AG10803 (cell line): ENCODE measurements around the gene FOXA2.

ENCODE experiments used
- DNase-seq: peaks from one replicate; pipeline ENCODE4 v3.0.0; 2010; ENCODE audit warnings: low read depth
- H3K4me3 ChIP-seq: 2 replicates; pipeline ENCODE4 v1.5.1; 2011; ENCODE audit warnings: mild to moderate bottlenecking, low read length, control low read depth
- TF ChIP-seq, protein P1 (sequence below): conservative IDR thresholded peaks from 2 replicates; pipeline ENCODE4 v1.5.1; 2011; ENCODE audit warnings: mild to moderate bottlenecking, low read length, control low read depth, inconsistent platforms

The FOXA2 gene

DNA sequence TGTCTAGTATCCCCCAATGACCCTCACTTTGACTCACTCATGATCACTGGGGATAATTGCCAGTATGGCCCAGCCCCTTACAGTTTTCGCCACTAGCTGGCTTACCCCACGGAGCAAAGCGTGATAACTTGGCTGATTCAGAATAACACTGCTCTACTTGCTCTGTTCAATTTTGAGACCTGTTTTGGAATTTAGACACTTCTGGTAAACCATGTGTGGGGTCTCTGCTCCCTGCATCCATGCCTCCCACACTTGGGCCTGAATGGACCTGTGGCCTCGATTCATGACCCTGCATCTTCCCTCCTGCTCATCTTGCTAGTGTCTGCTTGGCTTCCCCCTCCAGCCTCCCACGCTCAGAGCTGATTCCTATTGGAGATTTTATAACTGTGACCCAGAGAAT, 48.9 kb downstream of the FOXA2 start:
- no peak overlapping the region for H3K4me3 ChIP-seq
- DNase-seq: no peak
- TF ChIP-seq, protein P1, sequence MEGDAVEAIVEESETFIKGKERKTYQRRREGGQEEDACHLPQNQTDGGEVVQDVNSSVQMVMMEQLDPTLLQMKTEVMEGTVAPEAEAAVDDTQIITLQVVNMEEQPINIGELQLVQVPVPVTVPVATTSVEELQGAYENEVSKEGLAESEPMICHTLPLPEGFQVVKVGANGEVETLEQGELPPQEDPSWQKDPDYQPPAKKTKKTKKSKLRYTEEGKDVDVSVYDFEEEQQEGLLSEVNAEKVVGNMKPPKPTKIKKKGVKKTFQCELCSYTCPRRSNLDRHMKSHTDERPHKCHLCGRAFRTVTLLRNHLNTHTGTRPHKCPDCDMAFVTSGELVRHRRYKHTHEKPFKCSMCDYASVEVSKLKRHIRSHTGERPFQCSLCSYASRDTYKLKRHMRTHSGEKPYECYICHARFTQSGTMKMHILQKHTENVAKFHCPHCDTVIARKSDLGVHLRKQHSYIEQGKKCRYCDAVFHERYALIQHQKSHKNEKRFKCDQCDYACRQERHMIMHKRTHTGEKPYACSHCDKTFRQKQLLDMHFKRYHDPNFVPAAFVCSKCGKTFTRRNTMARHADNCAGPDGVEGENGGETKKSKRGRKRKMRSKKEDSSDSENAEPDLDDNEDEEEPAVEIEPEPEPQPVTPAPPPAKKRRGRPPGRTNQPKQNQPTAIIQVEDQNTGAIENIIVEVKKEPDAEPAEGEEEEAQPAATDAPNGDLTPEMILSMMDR: no peak

DNA sequence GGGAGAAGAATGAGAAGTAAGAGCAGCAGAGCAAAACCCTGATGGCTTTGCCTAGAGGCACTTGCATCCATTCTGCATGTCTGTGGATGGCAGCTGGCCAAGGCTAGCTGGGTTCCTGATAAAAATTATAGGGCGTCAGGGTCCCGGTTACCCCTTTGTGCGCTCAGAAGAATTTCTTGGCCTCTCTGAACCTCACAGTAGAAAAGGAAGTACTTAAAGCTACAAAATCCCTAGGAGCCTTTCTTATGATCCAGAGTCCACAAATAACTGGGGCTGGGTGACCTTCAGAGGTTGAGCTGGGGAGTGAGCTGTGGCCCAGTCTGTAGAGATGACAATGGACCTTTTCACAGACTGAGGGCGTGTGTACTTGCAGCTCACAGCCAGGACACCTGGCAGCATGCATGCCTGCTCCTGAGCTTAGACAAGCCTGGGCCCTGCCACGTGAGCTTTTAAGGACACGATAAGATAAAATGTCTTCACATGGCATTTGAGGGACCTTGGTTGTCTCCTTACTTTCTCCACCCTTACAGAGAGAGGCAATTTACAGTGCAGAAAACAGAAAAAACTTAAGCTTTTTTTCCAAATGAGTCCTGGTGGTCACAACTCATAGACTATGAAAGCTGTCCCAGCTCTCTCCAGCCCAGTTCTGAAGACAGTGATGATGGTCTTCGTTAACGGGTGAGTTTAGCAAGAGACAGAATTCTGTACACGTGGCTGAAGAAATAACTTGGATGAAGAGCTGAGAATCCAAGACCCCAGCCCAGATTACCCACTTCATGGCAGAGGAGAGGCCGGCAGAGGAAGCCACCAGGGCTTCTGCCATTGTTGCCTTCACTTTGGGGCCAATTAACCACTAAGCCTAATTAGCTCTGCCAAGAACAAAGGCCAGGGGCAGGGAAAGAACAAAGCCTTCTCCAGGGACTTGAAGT, 50.3 kb downstream of the FOXA2 start:
- H3K4me3 ChIP-seq: no peak overlapping the region
- DNase-seq: no peak
- TF ChIP-seq, protein P1: no peak

DNA sequence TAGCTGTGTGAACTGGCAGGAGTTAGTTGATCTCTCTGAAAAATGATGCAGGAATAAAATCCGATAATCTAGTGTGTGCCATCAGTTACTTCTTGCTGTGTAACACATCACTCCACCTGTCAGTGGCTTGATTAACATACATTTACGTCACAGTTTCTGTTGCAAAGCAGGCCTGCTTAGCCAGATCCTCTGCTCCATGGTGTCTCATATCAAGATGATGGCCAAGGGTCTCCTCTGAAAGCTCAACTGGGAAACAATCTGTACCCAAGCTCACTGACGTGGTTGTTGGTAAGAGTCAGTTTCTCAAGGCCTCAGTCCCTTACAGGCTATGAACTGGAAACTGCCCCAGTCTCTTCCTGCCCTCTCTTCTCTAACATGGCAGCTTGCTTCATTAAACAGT, 51.8 kb downstream of the FOXA2 start:
- DNase-seq: no peak
- TF ChIP-seq, protein P1: no peak
- H3K4me3 ChIP-seq: no peak overlapping the region

DNA sequence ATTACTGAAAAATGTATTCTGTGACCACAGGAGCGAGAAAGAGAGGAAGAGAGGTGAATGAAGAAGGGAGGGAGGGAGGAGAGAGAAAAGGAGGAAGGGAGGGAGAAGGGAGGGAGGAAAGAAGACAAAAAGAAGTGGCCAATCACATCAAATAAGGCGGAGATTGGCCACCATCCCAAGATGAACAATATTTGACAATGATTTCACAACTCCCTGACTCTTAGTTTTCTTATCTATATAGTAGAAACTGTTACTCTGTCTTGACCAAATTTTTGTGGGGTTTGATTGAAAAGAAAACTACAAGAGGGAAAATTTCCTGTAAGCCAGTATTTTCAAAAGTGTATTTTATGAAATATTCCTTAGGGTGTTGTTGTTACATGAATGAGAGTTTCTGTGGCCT, 52.6 kb downstream of the FOXA2 start:
- TF ChIP-seq, protein P1: no peak
- no peak for DNase-seq
- H3K4me3 ChIP-seq: no peak overlapping the region

DNA sequence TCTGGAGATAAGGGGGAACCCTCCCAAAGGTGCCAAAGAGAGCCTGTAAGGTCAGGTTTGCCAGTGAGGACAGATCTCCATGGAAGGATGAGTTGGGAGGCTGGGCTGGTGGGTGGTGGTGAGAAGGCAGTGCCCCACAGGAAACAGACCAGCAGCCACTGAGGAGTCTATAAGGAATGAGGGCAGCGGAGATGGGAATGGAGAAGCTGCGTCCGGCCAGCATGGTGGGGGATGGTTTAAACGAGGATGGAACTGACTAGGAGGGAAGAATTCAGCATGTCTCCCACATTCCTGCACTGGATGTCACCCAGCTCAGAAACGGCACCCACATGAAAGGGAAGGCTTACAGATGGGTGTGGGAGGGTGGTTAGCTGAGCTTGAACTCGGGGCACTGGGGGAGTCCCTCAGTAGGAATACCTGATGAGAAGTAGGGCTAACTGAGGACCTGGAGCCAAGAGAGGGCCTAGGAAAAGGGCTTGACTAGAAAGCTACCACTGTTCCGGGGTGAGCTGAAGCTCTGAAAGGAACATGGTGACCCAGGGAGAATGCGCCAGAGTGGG, 53.2 kb downstream of the FOXA2 start:
- DNase-seq: no peak
- TF ChIP-seq, protein P1: no peak
- no peak overlapping the region for H3K4me3 ChIP-seq
